Measurements from ENCODE around the gene CNTFR.

DNA sequence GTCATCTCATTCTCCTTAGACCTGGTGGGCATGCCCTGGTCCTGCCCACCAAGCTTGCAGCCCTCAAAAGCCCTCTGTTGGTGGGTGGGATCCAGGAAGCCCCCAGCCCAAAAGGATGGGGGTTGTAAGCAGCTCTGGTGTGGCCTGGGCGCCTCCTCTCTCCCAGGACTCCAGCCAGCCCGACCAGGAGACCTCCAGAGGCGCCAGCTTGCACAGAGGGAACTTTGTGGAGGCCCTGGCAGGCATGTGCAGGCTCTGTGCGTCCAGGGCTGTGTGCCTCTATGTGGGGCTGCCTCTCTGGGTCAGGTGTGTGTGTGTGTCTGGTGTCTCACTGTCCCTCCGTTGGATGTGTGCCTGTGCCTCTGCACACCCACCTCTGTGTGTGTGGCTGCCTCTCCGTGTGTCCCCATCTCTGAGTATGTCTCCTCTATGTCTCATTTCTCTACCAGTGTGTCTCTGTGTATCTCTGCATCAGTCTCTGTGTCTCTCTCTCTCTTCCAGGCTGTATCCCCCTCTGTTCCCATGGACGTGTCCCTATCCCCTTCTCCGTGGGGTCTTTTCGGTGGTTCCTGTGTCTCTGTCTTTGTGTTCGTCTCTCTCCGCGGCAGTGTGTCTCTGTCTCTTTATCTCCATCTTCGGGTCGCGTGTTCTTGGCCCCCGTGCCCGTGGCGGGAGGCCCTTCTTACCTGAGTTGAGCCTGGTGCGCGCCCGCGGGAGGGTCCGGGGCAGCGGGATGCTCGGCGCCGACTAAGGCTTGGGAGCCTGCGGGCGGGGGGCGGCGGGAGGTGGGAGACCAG lies 67.2 kb downstream of the CNTFR start:
- no peak for TF ChIP-seq POLR2A (IDR thresholded peaks at IDR 0.05)
- TF ChIP-seq, protein P1, sequence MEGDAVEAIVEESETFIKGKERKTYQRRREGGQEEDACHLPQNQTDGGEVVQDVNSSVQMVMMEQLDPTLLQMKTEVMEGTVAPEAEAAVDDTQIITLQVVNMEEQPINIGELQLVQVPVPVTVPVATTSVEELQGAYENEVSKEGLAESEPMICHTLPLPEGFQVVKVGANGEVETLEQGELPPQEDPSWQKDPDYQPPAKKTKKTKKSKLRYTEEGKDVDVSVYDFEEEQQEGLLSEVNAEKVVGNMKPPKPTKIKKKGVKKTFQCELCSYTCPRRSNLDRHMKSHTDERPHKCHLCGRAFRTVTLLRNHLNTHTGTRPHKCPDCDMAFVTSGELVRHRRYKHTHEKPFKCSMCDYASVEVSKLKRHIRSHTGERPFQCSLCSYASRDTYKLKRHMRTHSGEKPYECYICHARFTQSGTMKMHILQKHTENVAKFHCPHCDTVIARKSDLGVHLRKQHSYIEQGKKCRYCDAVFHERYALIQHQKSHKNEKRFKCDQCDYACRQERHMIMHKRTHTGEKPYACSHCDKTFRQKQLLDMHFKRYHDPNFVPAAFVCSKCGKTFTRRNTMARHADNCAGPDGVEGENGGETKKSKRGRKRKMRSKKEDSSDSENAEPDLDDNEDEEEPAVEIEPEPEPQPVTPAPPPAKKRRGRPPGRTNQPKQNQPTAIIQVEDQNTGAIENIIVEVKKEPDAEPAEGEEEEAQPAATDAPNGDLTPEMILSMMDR (IDR thresholded peaks at IDR 0.05), result no peak

Data from body of pancreas (tissue), 4 donors.